ENCODE measurements around the gene FLVCR2. TPM values are rescaled to one million over a fixed set of nuclear protein-coding genes. Genes with fewer than 3 reads are reported as not detected.

FLVCR2 gene
- polyA plus RNA-seq, 4 donors, result 12.6 to 29.7 (median 17.1) TPM

- no peak for DNase-seq
- no peak for FAIRE-seq
- H3K27ac ChIP-seq (ENCODE audit: low read depth in 1 of 3, low read length in 2 of 3), result peak overlapping the region in 1 of 3 donors; percentile 17
- no peaks in the 10 kb centered on the region for H3K36me3 ChIP-seq (ENCODE audit: control insufficient read depth in 3 of 3, insufficient read depth in 2 of 3, low read depth in 1 of 3, low read length in 3 of 3)
- peaks cover 0 to 19% (median 3%) of the 10 kb centered on the region in 3 donors for H3K4me1 ChIP-seq (ENCODE audit: control insufficient read depth in 3 of 3, insufficient read depth in 2 of 3, low read depth in 1 of 3, low read length in 2 of 3)
- no peaks in the 10 kb centered on the region for H3K27me3 ChIP-seq (ENCODE audit: control insufficient read depth in 3 of 3, insufficient read depth in 3 of 3, low read length in 3 of 3)
- 74 to 91% (median 86%) methylated on average over 11 of the region's 11 CpGs for WGBS, 3 donors
- H3K4me3 ChIP-seq (ENCODE audit: low read depth in 1 of 3, low read length in 3 of 3), result no peak overlapping the region
- peaks cover 0 to 13% of the 10 kb centered on the region in 2 donors for H3K9me3 ChIP-seq (ENCODE audit: control insufficient read depth in 2 of 2, insufficient read depth in 1 of 2, low read depth in 1 of 2, low read length in 1 of 2)
These were observed 26.8 kb downstream of the FLVCR2 start for GRCh38 chr14:75604979-75605851.

GRCh38 chr14:75605916-75606315 lies 27.5 kb downstream of the FLVCR2 start:
- no peak overlapping the region for H3K4me3 ChIP-seq (ENCODE audit: low read depth in 1 of 3, low read length in 3 of 3)
- no peak for FAIRE-seq

GRCh38 chr14:75607044-75607443 lies 28.6 kb downstream of the FLVCR2 start:
- no peak for FAIRE-seq
- Histone ChIP-seq H3K4me1 (ENCODE audit: control insufficient read depth in 3 of 3, insufficient read depth in 2 of 3, low read depth in 1 of 3, low read length in 2 of 3) (peaks cover 0 to 15% (median 1%) of the 10 kb centered on the region in 3 donors), H3K4me3 (ENCODE audit: low read depth in 1 of 3, low read length in 3 of 3) (no peak overlapping the region), H3K27ac (ENCODE audit: low read depth in 1 of 3, low read length in 2 of 3) (no peak overlapping the region), H3K27me3 (ENCODE audit: control insufficient read depth in 3 of 3, insufficient read depth in 3 of 3, low read length in 3 of 3) (no peaks in the 10 kb centered on the region), H3K36me3 (ENCODE audit: control insufficient read depth in 3 of 3, insufficient read depth in 2 of 3, low read depth in 1 of 3, low read length in 3 of 3) (peaks cover 0 to 2% (median under 1%) of the 10 kb centered on the region in 3 donors), H3K9me3 (ENCODE audit: control insufficient read depth in 2 of 2, insufficient read depth in 1 of 2, low read depth in 1 of 2, low read length in 1 of 2) (peaks cover 0 to 13% of the 10 kb centered on the region in 2 donors)
- DNase-seq, result no peak
- 41 to 83% (median 53%) methylated on average over 1 of the region's 1 CpG for WGBS, 3 donors

More at GRCh38 chr14:75605916-75606315, 27.5 kb downstream of the FLVCR2 start:
- Histone ChIP-seq H3K36me3 (ENCODE audit: control insufficient read depth in 3 of 3, insufficient read depth in 2 of 3, low read depth in 1 of 3, low read length in 3 of 3) (peaks cover 0 to 2% (median 0%) of the 10 kb centered on the region in 3 donors), H3K4me1 (ENCODE audit: control insufficient read depth in 3 of 3, insufficient read depth in 2 of 3, low read depth in 1 of 3, low read length in 2 of 3) (peaks cover 0 to 19% (median 3%) of the 10 kb centered on the region in 3 donors), H3K27me3 (ENCODE audit: control insufficient read depth in 3 of 3, insufficient read depth in 3 of 3, low read length in 3 of 3) (no peaks in the 10 kb centered on the region), H3K9me3 (ENCODE audit: control insufficient read depth in 2 of 2, insufficient read depth in 1 of 2, low read depth in 1 of 2, low read length in 1 of 2) (peaks cover 0 to 13% of the 10 kb centered on the region in 2 donors), H3K27ac (ENCODE audit: low read depth in 1 of 3, low read length in 2 of 3) (no peak overlapping the region)
- DNase-seq, result no peak
- WGBS, 3 donors, result 88 to 93% (median 89%) methylated on average over 10 of the region's 10 CpGs

GRCh38 chr14:75607842-75608640 lies 29.6 kb downstream of the FLVCR2 start:
- peaks cover 0 to 2% (median 2%) of the 10 kb centered on the region in 3 donors for H3K36me3 ChIP-seq (ENCODE audit: control insufficient read depth in 3 of 3, insufficient read depth in 2 of 3, low read depth in 1 of 3, low read length in 3 of 3)
- H3K27me3 ChIP-seq (ENCODE audit: control insufficient read depth in 3 of 3, insufficient read depth in 3 of 3, low read length in 3 of 3), result no peaks in the 10 kb centered on the region
- WGBS, 3 donors, result 89 to 95% (median 92%) methylated on average over 12 of the region's 12 CpGs

GRCh38 chr14:75609116-75609515 lies 30.7 kb downstream of the FLVCR2 start:
- no peak for FAIRE-seq
- no peak for DNase-seq
- peaks cover 0 to 13% of the 10 kb centered on the region in 2 donors for H3K9me3 ChIP-seq (ENCODE audit: control insufficient read depth in 2 of 2, insufficient read depth in 1 of 2, low read depth in 1 of 2, low read length in 1 of 2)
- no peak overlapping the region for H3K4me3 ChIP-seq (ENCODE audit: low read depth in 1 of 3, low read length in 3 of 3)
- H3K36me3 ChIP-seq (ENCODE audit: control insufficient read depth in 3 of 3, insufficient read depth in 2 of 3, low read depth in 1 of 3, low read length in 3 of 3), result peaks cover 0 to 2% (median 2%) of the 10 kb centered on the region in 3 donors
- WGBS, 3 donors, result 83 to 92% (median 89%) methylated on average over 4 of the region's 4 CpGs
- H3K4me1 ChIP-seq (ENCODE audit: control insufficient read depth in 3 of 3, insufficient read depth in 2 of 3, low read depth in 1 of 3, low read length in 2 of 3), result no peaks in the 10 kb centered on the region
- no peaks in the 10 kb centered on the region for H3K27me3 ChIP-seq (ENCODE audit: control insufficient read depth in 3 of 3, insufficient read depth in 3 of 3, low read length in 3 of 3)
- no peak overlapping the region for H3K27ac ChIP-seq (ENCODE audit: low read depth in 1 of 3, low read length in 2 of 3)

More at GRCh38 chr14:75607842-75608640, 29.6 kb downstream of the FLVCR2 start:
- Histone ChIP-seq H3K27ac (ENCODE audit: low read depth in 1 of 3, low read length in 2 of 3) (no peak overlapping the region), H3K4me1 (ENCODE audit: control insufficient read depth in 3 of 3, insufficient read depth in 2 of 3, low read depth in 1 of 3, low read length in 2 of 3) (peaks cover 0 to 7% (median 0%) of the 10 kb centered on the region in 3 donors), H3K4me3 (ENCODE audit: low read depth in 1 of 3, low read length in 3 of 3) (no peak overlapping the region), H3K9me3 (ENCODE audit: control insufficient read depth in 2 of 2, insufficient read depth in 1 of 2, low read depth in 1 of 2, low read length in 1 of 2) (peaks cover 0 to 13% of the 10 kb centered on the region in 2 donors)
- no peak for DNase-seq
- no peak for FAIRE-seq

- WGBS, 3 donors, result 67 to 84% (median 77%) methylated on average over 9 of the region's 9 CpGs
- DNase-seq, result no peak
- Histone ChIP-seq H3K27me3 (ENCODE audit: control insufficient read depth in 3 of 3, insufficient read depth in 3 of 3, low read length in 3 of 3) (no peaks in the 10 kb centered on the region), H3K4me3 (ENCODE audit: low read depth in 1 of 3, low read length in 3 of 3) (no peak overlapping the region), H3K4me1 (ENCODE audit: control insufficient read depth in 3 of 3, insufficient read depth in 2 of 3, low read depth in 1 of 3, low read length in 2 of 3) (no peaks in the 10 kb centered on the region), H3K27ac (ENCODE audit: low read depth in 1 of 3, low read length in 2 of 3) (no peak overlapping the region), H3K36me3 (ENCODE audit: control insufficient read depth in 3 of 3, insufficient read depth in 2 of 3, low read depth in 1 of 3, low read length in 3 of 3) (peaks cover 0 to 2% (median 2%) of the 10 kb centered on the region in 3 donors), H3K9me3 (ENCODE audit: control insufficient read depth in 2 of 2, insufficient read depth in 1 of 2, low read depth in 1 of 2, low read length in 1 of 2) (peaks cover 0 to 13% of the 10 kb centered on the region in 2 donors)
- no peak for FAIRE-seq
These were observed 31.4 kb downstream of the FLVCR2 start for GRCh38 chr14:75609606-75610475.

- no peak overlapping the region for H3K4me3 ChIP-seq (ENCODE audit: low read depth in 1 of 3, low read length in 3 of 3)
- FAIRE-seq, result no peak
- H3K36me3 ChIP-seq (ENCODE audit: control insufficient read depth in 3 of 3, insufficient read depth in 2 of 3, low read depth in 1 of 3, low read length in 3 of 3), result peaks cover 0 to 2% (median 2%) of the 10 kb centered on the region in 3 donors
- H3K4me1 ChIP-seq (ENCODE audit: control insufficient read depth in 3 of 3, insufficient read depth in 2 of 3, low read depth in 1 of 3, low read length in 2 of 3), result no peaks in the 10 kb centered on the region
- 80 to 85% (median 81%) methylated on average over 4 of the region's 4 CpGs for WGBS, 3 donors
- no peaks in the 10 kb centered on the region for H3K27me3 ChIP-seq (ENCODE audit: control insufficient read depth in 3 of 3, insufficient read depth in 3 of 3, low read length in 3 of 3)
- H3K27ac ChIP-seq (ENCODE audit: low read depth in 1 of 3, low read length in 2 of 3), result peak overlapping the region in 1 of 3 donors; percentile 61
- peaks cover 0 to 13% of the 10 kb centered on the region in 2 donors for H3K9me3 ChIP-seq (ENCODE audit: control insufficient read depth in 2 of 2, insufficient read depth in 1 of 2, low read depth in 1 of 2, low read length in 1 of 2)
- no peak for DNase-seq
These were observed 32.4 kb downstream of the FLVCR2 start for GRCh38 chr14:75610834-75611233.

Data from small intestine (tissue), 7 donors.